H1 (cell line): ENCODE measurements around the gene SLC5A8. TPM values are rescaled to one million over a fixed set of nuclear protein-coding genes. Genes with fewer than 3 reads are reported as not detected.

ENCODE experiments used
- BRCA1 ChIP-seq: IDR thresholded peaks from 2 replicates; pipeline ENCODE4 v1.6.1; 2012; ENCODE audit warnings: low read depth, low read length, improper control_type of control experiment
- CHD1 ChIP-seq: IDR thresholded peaks from 2 replicates; pipeline ENCODE4 v1.6.1; 2012; ENCODE audit warnings: low read depth, low read length, improper control_type of control experiment
- EP300 ChIP-seq, 2 experiments: IDR thresholded peaks; 1 replicate in 1 of 2; 2 replicates in 1 of 2; pipeline ENCODE4 v1.6.1; 2011 to 2012; ENCODE audit warnings: low read depth in 2 of 2, low read length in 2 of 2, mild to moderate bottlenecking in 2 of 2, borderline replicate concordance in 1 of 2, inconsistent platforms in 1 of 2, moderate library complexity in 1 of 2
- EZH2 ChIP-seq: fragments of 200-600 bp; sonication (generic); IDR thresholded peaks from 2 replicates; pipeline ENCODE4 v1.7.1; 2012; ENCODE audit warnings: low read depth, mild to moderate bottlenecking, moderate library complexity, low read length, inconsistent platforms; ENCODE audit not compliant: severe bottlenecking
- KDM4A ChIP-seq: IDR thresholded peaks from one replicate; pipeline ENCODE4 v1.7.1; 2012; ENCODE audit warnings: low read depth, mild to moderate bottlenecking, moderate library complexity, low read length, inconsistent platforms; ENCODE audit not compliant: severe bottlenecking
- POLR2A ChIP-seq, 2 experiments: IDR thresholded peaks; 1 replicate in 1 of 2; 2 replicates in 1 of 2; pipeline ENCODE4 v1.6.1; 2011; ENCODE audit warnings: low read depth in 2 of 2, low read length in 2 of 2, mild to moderate bottlenecking in 2 of 2; ENCODE audit errors: control extremely low read depth in 1 of 2
- SIN3A ChIP-seq, 2 experiments: IDR thresholded peaks in 1 of 2; conservative IDR thresholded peaks in 1 of 2; 2 replicates each; pipeline ENCODE4 v1.6.1; 2011 to 2012; ENCODE audit warnings: low read length in 2 of 2, improper control_type of control experiment in 1 of 2, low read depth in 1 of 2, mild to moderate bottlenecking in 1 of 2
- SP2 ChIP-seq: IDR thresholded peaks from 2 replicates; pipeline ENCODE4 v1.6.1; 2012; ENCODE audit warnings: mild to moderate bottlenecking, low read length, inconsistent platforms
- USF2 ChIP-seq: IDR thresholded peaks from 2 replicates; pipeline ENCODE4 v1.6.1; 2011; ENCODE audit warnings: low read length, improper control_type of control experiment
- polyA plus RNA-seq, 7 experiments: library from polyadenylated mRNA; depleted of rRNA in 3 of 7; stranded (reverse) in 5 of 7; unstranded in 2 of 7; fragments of >200 nt in 5 of 7; fragments of 200-250 nt in 2 of 7; gene quantifications; 1 replicate in 5 of 7; 2 replicates in 1 of 7; 4 replicates in 1 of 7; pipeline versions ENCODE4 v1.2.1 to v1.2.3, GENCODE V29; 2011 to 2013; ENCODE audit warnings: missing spikeins in 2 of 7, mixed read lengths in 2 of 7
- total RNA-seq: library from RNA; stranded (reverse); fragmentation: NEBNext Ultra II Directional; extraction: Animal tissue kit (Norgen Biotek cat#: 25700); gene quantifications from 2 replicates; pipeline ENCODE4 v1.2.1, GENCODE V29; 2021

The SLC5A8 gene
- total and polyA plus RNA-seq, 2 of the 8 experiments (the other 6 are each of a cell fraction or from before 2014, with no cell fraction given), result 0.11 to 0.21 TPM

DNA sequence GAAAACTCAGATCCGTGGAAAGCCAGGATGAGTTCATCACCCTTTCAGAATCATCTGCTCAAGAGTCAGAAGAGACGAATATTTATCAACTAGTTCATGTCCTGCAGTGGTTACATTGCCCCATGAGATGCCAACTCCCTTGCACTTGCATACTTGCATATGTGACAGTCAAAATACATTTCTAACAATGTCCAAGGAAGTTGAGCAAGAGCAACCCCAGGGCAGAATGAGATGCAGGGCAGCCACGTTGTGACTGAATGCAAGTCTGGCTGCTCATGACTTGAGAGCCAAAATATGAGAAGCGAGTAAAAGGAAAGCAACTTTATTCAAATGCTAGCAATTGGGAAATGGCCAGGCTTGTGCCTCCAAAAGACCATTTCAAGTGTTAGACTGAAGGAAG lies 46.2 kb upstream of the SLC5A8 start (continued):
- TF ChIP-seq USF2, result no peak
- no peak for TF ChIP-seq POLR2A (IDR thresholded peaks at IDR 0.05; ENCODE audit: control extremely low read depth in 1 of 2, low read depth in 2 of 2, low read length in 2 of 2)
- no peak for TF ChIP-seq EZH2
- TF ChIP-seq CHD1, result no peak
- no peak for TF ChIP-seq SP2
- no peak for TF ChIP-seq BRCA1
- no peak for TF ChIP-seq SIN3A (conservative IDR thresholded peaks at IDR 0.05 in 1 of 2, IDR thresholded peaks at IDR 0.05 in 1 of 2; ENCODE audit: low read depth in 1 of 2, low read length in 2 of 2)
- no peak for TF ChIP-seq EP300 (IDR thresholded peaks at IDR 0.05; ENCODE audit: borderline replicate concordance in 1 of 2, low read depth in 2 of 2, low read length in 2 of 2)
- TF ChIP-seq KDM4A, result no peak
